K562 (cell line): ENCODE data around the gene SGMS1. TPM values are rescaled to one million over a fixed set of nuclear protein-coding genes. Genes with fewer than 3 reads are reported as not detected.

Experiments
- ATAC-seq: fragments of 200-7000 bp; cut with Tn5 transposase; 3 replicates; pipeline ENCODE4 v1.9.1; 2020; ENCODE audit warnings: moderate library complexity
- BruUV-seq: library from RNA; stranded (reverse); fragments of 400-500 nt; replicated peaks from 2 replicates; lab custom pipeline; 2021; lab: Mats Ljungman, UMichigan
- CTCF ChIA-PET: fragments of 300-600 bp; formaldehyde crosslinking; extraction: SDS; loops from one replicate; lab custom pipeline; 2021; ENCODE audit warnings: low intra/inter-chr PET ratio; lab: Yijun Ruan, JAX
- POLR2A ChIA-PET: fragments of 300-600, 350-650 bp; sonication (Branson Sonifier 250); formaldehyde crosslinking; extraction: SDS; loops from one replicate; lab custom pipeline; 2021; ENCODE audit warnings: antibody characterized with exemption, inconsistent platforms; lab: Yijun Ruan, JAX
- DNase-seq, 4 experiments: peaks; one replicate each; pipeline versions ENCODE4 v3.0.0 to v3.0.0-alpha.2; 2011 to 2018; ENCODE audit warnings: low spot score in 3 of 4, mixed read lengths in 3 of 4; ENCODE audit errors: extremely low read depth in 1 of 4
- FAIRE-seq: peaks from 2 replicates; lab custom pipeline; 2011; peaks lifted over from hg19 to GRCh38; lab: Jason Lieb, UNC
- H2AFZ ChIP-seq: 2 replicates; pipeline ENCODE4 v1.6.0; 2011; ENCODE audit warnings: low read depth, low read length, control low read depth, inconsistent platforms
- H3K27ac ChIP-seq: fragments of 200-600 bp; 3 replicates; pipeline ENCODE4 v1.8.0; 2011; ENCODE audit warnings: low read depth, mild to moderate bottlenecking, control low read depth, inconsistent platforms, low read length, moderate library complexity, mixed read lengths; ENCODE audit errors: extremely low read depth
- H3K27me3 ChIP-seq, 2 experiments: fragments of 300-600 bp in 1 of 2; 2 replicates in 1 of 2; 3 replicates in 1 of 2; pipeline versions ENCODE4 v1.6.0 to v1.8.0; 2011; ENCODE audit warnings: inconsistent platforms in 2 of 2, low read length in 2 of 2, mild to moderate bottlenecking in 1 of 2, mixed read lengths in 1 of 2, moderate library complexity in 1 of 2; ENCODE audit not compliant: control insufficient read depth in 2 of 2, insufficient read depth in 2 of 2
- H3K36me3 ChIP-seq: fragments of 300-600 bp; 3 replicates; pipeline ENCODE4 v1.8.0; 2011; ENCODE audit warnings: mild to moderate bottlenecking, low read length, inconsistent platforms; ENCODE audit not compliant: control insufficient read depth, insufficient read depth
- H3K4me1 ChIP-seq, 2 experiments: fragments of 200-600 bp in 1 of 2; replicated peaks in 1 of 2; 2 replicates in 1 of 2; 3 replicates in 1 of 2; pipeline versions ENCODE4 v1.5.1 to v1.8.0; 2011; ENCODE audit warnings: inconsistent platforms in 2 of 2, low read length in 2 of 2, mild to moderate bottlenecking in 1 of 2, mixed read lengths in 1 of 2, moderate library complexity in 1 of 2; ENCODE audit not compliant: control insufficient read depth in 2 of 2, insufficient read depth in 2 of 2
- H3K4me2 ChIP-seq: 2 replicates; pipeline ENCODE4 v1.6.1; 2011; ENCODE audit warnings: low read length, control low read depth, inconsistent platforms, mixed read lengths; ENCODE audit not compliant: insufficient read depth
- H3K4me3 ChIP-seq: fragments of 200-600 bp; sonication (generic), shearing (Covaris generic); 2 replicates; pipeline ENCODE4 v1.5.1; 2016; ENCODE audit warnings: control low read depth, inconsistent platforms
- H3K79me2 ChIP-seq: fragments of 200-600 bp; 3 replicates; pipeline ENCODE4 v1.8.0; 2011; ENCODE audit warnings: low read length, inconsistent platforms; ENCODE audit not compliant: control insufficient read depth, insufficient read depth
- H3K9ac ChIP-seq, 2 experiments: 2 replicates each; pipeline versions ENCODE4 v1.6.0 to v1.6.1; 2011; ENCODE audit warnings: low read depth in 2 of 2, low read length in 2 of 2, control low read depth in 1 of 2, inconsistent platforms in 1 of 2, mild to moderate bottlenecking in 1 of 2, mixed read lengths in 1 of 2; ENCODE audit not compliant: insufficient read depth in 1 of 2
- H3K9me1 ChIP-seq: one replicate; pipeline ENCODE4 v1.6.0; 2011; ENCODE audit warnings: inconsistent platforms, mild to moderate bottlenecking, low read length, moderate library complexity; ENCODE audit not compliant: control insufficient read depth, insufficient read depth
- H3K9me3 ChIP-seq: replicated peaks from 2 replicates; pipeline ENCODE4 v1.5.1; 2011; ENCODE audit warnings: low read depth, low read length, inconsistent platforms; ENCODE audit not compliant: control insufficient read depth, insufficient read depth
- H4K20me1 ChIP-seq: replicated peaks from 2 replicates; pipeline ENCODE4 v1.6.1; 2011; ENCODE audit warnings: low read length, inconsistent platforms, mixed read lengths; ENCODE audit not compliant: control insufficient read depth, insufficient read depth
- CEBPG ChIP-seq, 3 experiments: fragments of 200-800 bp in 1 of 3; sonication (Bioruptor generic) in 1 of 3; sonication (generic) in 1 of 3; formaldehyde crosslinking in 1 of 3; IDR thresholded peaks in 2 of 3; conservative IDR thresholded peaks in 1 of 3; 2 replicates each; pipeline versions ENCODE4 v1.6.1 to v1.8.0; 2016 to 2022; ENCODE audit warnings: missing compliant biosample characterization in 2 of 3, missing genetic modification characterization in 2 of 3, mild to moderate bottlenecking in 1 of 3, missing genetic modification reagents in 1 of 3
- CREB1 ChIP-seq, 2 experiments: sonication (generic) in 1 of 2; formaldehyde crosslinking in 1 of 2; IDR thresholded peaks; 2 replicates each; pipeline versions ENCODE4 v1.6.1 to v1.8.0; 2012 to 2022; ENCODE audit warnings: inconsistent platforms in 1 of 2, mild to moderate bottlenecking in 1 of 2, missing genetic modification reagents in 1 of 2, moderate library complexity in 1 of 2
- HCFC1 ChIP-seq: IDR thresholded peaks from 2 replicates; pipeline ENCODE4 v1.6.1; 2012; ENCODE audit warnings: low read depth, low read length, improper control_type of control experiment
- IRF2 ChIP-seq: sonication (generic); formaldehyde crosslinking; IDR thresholded peaks from 2 replicates; pipeline ENCODE4 v1.8.1; 2022; ENCODE audit warnings: mild to moderate bottlenecking, missing genetic modification reagents
- KLF6 ChIP-seq: fragments of 250-450 bp; sonication (Bioruptor Pico); IDR thresholded peaks from 2 replicates; pipeline ENCODE4 v1.4.0; 2020; ENCODE audit warnings: mild to moderate bottlenecking, moderate library complexity, borderline replicate concordance
- LEF1 ChIP-seq: fragments of 450-650 bp; IDR thresholded peaks from 2 replicates; pipeline ENCODE4 v1.6.1; 2016; ENCODE audit warnings: mild to moderate bottlenecking
- NFYB ChIP-seq: IDR thresholded peaks from 2 replicates; pipeline ENCODE4 v1.6.1; 2011; ENCODE audit warnings: mild to moderate bottlenecking, moderate library complexity; ENCODE audit not compliant: insufficient read length; ENCODE audit errors: extremely low read depth
- NR1H2 ChIP-seq: sonication (generic); formaldehyde crosslinking; IDR thresholded peaks from 2 replicates; pipeline ENCODE4 v1.4.0; 2020; ENCODE audit warnings: mild to moderate bottlenecking, missing genetic modification reagents
- RAD21 ChIP-seq, 2 experiments: fragments of 250-450 bp in 1 of 2; fragments of 450-650 bp in 1 of 2; sonication (Bioruptor Pico) in 1 of 2; formaldehyde crosslinking in 1 of 2; IDR thresholded peaks in 1 of 2; conservative IDR thresholded peaks in 1 of 2; 2 replicates each; pipeline versions ENCODE4 v1.4.0 to v1.8.0; 2020 to 2022; ENCODE audit warnings: mild to moderate bottlenecking in 2 of 2, moderate library complexity in 1 of 2
- SAP30 ChIP-seq: fragments of 200-600 bp; sonication (generic); IDR thresholded peaks from 2 replicates; pipeline ENCODE4 v1.6.1; 2012; ENCODE audit warnings: borderline replicate concordance, low read depth, mild to moderate bottlenecking, moderate library complexity, low read length, control low read depth, inconsistent platforms; ENCODE audit not compliant: insufficient read depth, poor library complexity, severe bottlenecking
- SIN3B ChIP-seq: fragments of 450-650 bp; IDR thresholded peaks from 2 replicates; pipeline ENCODE4 v1.6.1; 2017; ENCODE audit warnings: low read depth, mild to moderate bottlenecking, moderate library complexity
- SMAD4 ChIP-seq: fragments of 250-450 bp; sonication (Bioruptor Pico); conservative IDR thresholded peaks from 2 replicates; pipeline ENCODE4 v1.8.0; 2021; ENCODE audit warnings: inconsistent platforms, mild to moderate bottlenecking, moderate library complexity
- ZBTB5 ChIP-seq: fragments of 450-650 bp; IDR thresholded peaks from 2 replicates; pipeline ENCODE4 v1.6.1; 2017; ENCODE audit warnings: antibody characterized with exemption
- ZFX ChIP-seq: sonication (generic); formaldehyde crosslinking; IDR thresholded peaks from 2 replicates; pipeline ENCODE4 v1.8.0; 2022; ENCODE audit warnings: mild to moderate bottlenecking, missing genetic modification reagents, moderate library complexity
- WGBS: fragments of 100-300 bp; shearing (Covaris generic); methylation state at CpG from one replicate; pipeline ENCODE4 v1.1.6; 2016; ENCODE audit warnings: low coverage, mixed read lengths; ENCODE audit not compliant: insufficient coverage; ENCODE audit errors: missing lambda C conversion rate; 5-methylcytosine and 5-hydroxymethylcytosine counted together
- in situ Hi-C: fragments of 300-500 bp; cut with MboI; formaldehyde crosslinking; loops from 4 replicates; pipeline ENCODE4 v1.15.0; 2018; ENCODE audit warnings: inconsistent platforms, mixed read lengths
- intact Hi-C: fragments of 100-400 bp; cut with micrococcal nuclease; formaldehyde crosslinking; loops from 2 replicates; pipeline ENCODE4 v1.14.2; 2022
- polyA plus RNA-seq, 8 experiments: library from polyadenylated mRNA; depleted of rRNA in 4 of 8; stranded (reverse) in 5 of 8; unstranded in 3 of 8; fragments of >200 nt; fragmentation: Nextera tagmentation in 2 of 8; fragmentation: Illumina TruSeq in 1 of 8; extraction: Ambion mirVana in 2 of 8; extraction: Trizol in 1 of 8; gene quantifications; 2 replicates each; pipeline versions ENCODE4 v1.2.1 to v1.2.3, GENCODE V29; 2011 to 2014; ENCODE audit warnings: inconsistent platforms in 1 of 8, missing spikeins in 1 of 8
- total RNA-seq, 7 experiments: library from RNA; depleted of rRNA in 6 of 7; stranded (reverse); fragments of >200 nt in 6 of 7; fragmentation: Illumina TruSeq in 2 of 7; extraction: Trizol in 2 of 7; gene quantifications; 2 replicates each; pipeline versions ENCODE4 v1.2.1 to v1.2.3, GENCODE V29; 2011 to 2021; ENCODE audit warnings: low replicate concordance in 1 of 7
- TF ChIP-seq, protein P1 (sequence below), 2 experiments: fragments of 450-650 bp; conservative IDR thresholded peaks; 2 replicates each; pipeline ENCODE4 v1.6.1; 2017; ENCODE audit warnings: mild to moderate bottlenecking in 2 of 2, moderate library complexity in 2 of 2

SGMS1 gene
- total and polyA plus RNA-seq, 9 of the 15 experiments (the other 6 are each of a cell fraction or from before 2014, with no cell fraction given), result 22.6 to 232 (median 82.2) TPM

DNA sequence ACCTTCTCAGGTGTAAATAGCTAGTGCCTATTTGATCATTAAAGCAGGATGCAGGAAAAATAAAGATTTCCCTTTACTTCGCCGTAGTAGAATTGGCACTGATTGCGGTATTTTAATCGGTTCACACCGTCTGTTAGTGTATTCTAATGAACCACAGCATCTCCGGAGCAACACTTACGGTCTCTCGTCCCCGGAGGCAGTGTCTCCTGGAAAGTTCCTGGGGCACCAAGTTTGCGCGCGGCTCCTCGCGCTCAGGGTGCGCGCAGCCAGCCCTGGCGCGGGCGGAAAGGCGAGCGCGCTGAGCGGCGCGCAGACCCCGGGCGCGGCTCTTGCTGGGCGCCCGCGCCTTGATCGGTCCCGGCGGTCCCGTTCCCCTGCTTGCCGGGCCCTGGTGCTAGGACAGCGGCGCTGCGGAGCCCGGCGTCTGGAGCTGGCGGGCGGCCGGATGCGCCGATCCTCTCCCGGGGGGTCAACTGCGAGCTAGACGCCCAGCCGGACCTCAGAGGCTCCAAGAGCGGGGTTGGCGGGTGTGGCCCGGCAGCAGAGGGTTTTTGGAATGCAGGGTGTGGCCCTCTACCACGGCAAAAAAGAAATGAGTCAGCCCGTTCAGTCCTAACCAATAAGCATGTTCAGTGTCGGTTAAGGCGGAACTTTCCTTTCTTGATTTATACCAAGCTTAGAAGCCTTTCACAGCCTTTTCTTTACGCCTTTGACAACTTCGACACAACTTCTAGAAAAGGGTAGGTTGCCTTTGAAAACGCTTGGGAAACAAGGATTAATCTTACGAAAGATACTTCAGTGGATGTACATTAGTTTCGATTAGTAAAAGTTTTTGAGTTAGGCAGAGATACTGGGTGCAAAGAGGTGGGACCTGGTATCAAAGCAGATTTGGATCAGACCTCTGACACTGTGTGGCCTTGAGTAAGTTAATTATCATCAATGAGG lies 205.6 kb downstream of the SGMS1 start:
- H3K9ac ChIP-seq, result peak overlapping the region; percentile 70 to 92
- DNase-seq (peak; percentile 77 to 94 (median 84)), ATAC-seq (peak; percentile 81), FAIRE-seq (peak; percentile 95)
- H4K20me1 ChIP-seq, result peaks cover 9% of the 10 kb centered on the region
- no peaks in the 10 kb centered on the region for H3K27me3 ChIP-seq
- intact Hi-C loops (loop anchor here (2.0 to 5.0 kb wide), 5 partner anchors 84 to 207 kb away; no protein-coding TSS in a partner anchor), in situ Hi-C loops (no loop called here)
- BruUV-seq, result no TSS peak
- ChIA-PET POLR2A (interaction anchor here (0.6 to 1.1 kb wide), 3 partner anchors 10 to 139 kb away, joined by 3 to 6 read pairs (median 4); no protein-coding TSS in a partner anchor), CTCF (no interaction called here)
- peak overlapping the region; percentile 75 for H3K27ac ChIP-seq
- H3K4me3 ChIP-seq, result peak overlapping the region; percentile 71
- WGBS, result under 1% methylated on average over 59 of the region's 62 CpGs
- peak overlapping the region; percentile 64; the same call in 1 of the 2 replicates for H2AFZ ChIP-seq
- H3K79me2 ChIP-seq, result peaks cover 83% of the 10 kb centered on the region
- peaks cover 8% of the 10 kb centered on the region for H3K36me3 ChIP-seq
- peak overlapping the region; percentile 85 for H3K4me2 ChIP-seq
- peaks cover 8 to 42% of the 10 kb centered on the region in 2 experiments for H3K4me1 ChIP-seq
- no peaks in the 10 kb centered on the region for H3K9me1 ChIP-seq
- no peaks in the 10 kb centered on the region for H3K9me3 ChIP-seq
- TF ChIP-seq SMAD4 (CRISPR knock-in tag) (peak; percentile 84), IRF2 (no peak), KLF6 (peak; percentile 72; the same call in 1 of the 2 replicates), ZBTB5 (no peak), NR1H2 (CRISPR knock-in tag) (no peak), LEF1 (peak; percentile 35; the same call in 1 of the 2 replicates), ZFX (peak; percentile 55), RAD21 (CRISPR knock-in tag; conservative IDR thresholded peaks at IDR 0.05 in 1 of 2, IDR thresholded peaks at IDR 0.05 in 1 of 2) (no peak), HCFC1 (no peak; the same call in 1 of the 2 replicates), SAP30 (peak; percentile 36), CREB1 (IDR thresholded peaks at IDR 0.05) (no peak; the same call in 1 of the 2 replicates), CREB1 (CRISPR knock-in tag; IDR thresholded peaks at IDR 0.05) (no peak), NFYB (peak; percentile 82), SIN3B (0 out of 2 replicates have a peak, but pooled peaks have one; percentile 25), CEBPG (CRISPR knock-in tag; IDR thresholded peaks at IDR 0.05) (no peak), CEBPG (tag; conservative IDR thresholded peaks at IDR 0.05 in 1 of 2, IDR thresholded peaks at IDR 0.05 in 1 of 2) (no peak)
- TF ChIP-seq, protein P1, sequence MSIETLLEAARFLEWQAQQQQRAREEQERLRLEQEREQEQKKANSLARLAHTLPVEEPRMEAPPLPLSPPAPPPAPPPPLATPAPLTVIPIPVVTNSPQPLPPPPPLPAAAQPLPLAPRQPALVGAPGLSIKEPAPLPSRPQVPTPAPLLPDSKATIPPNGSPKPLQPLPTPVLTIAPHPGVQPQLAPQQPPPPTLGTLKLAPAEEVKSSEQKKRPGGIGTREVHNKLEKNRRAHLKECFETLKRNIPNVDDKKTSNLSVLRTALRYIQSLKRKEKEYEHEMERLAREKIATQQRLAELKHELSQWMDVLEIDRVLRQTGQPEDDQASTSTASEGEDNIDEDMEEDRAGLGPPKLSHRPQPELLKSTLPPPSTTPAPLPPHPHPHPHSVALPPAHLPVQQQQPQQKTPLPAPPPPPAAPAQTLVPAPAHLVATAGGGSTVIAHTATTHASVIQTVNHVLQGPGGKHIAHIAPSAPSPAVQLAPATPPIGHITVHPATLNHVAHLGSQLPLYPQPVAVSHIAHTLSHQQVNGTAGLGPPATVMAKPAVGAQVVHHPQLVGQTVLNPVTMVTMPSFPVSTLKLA (conservative IDR thresholded peaks at IDR 0.05), result peak in 1 of 2 experiments; percentile 44; a peak in 2 of 4 replicates
